HEK293T (cell line): ENCODE measurements around the gene SELENOF.
"Not testable (repeated sequence)": the region's sequence is repeated elsewhere in the genome, so short reads cannot be mapped to it uniquely, and the experiment has no call there.

ENCODE experiments used
- CTCF ChIA-PET: fragments of 350-600 bp; formaldehyde crosslinking; extraction: SDS; loops from one replicate; lab custom pipeline; 2021; ENCODE audit warnings: antibody characterized with exemption, inconsistent platforms; lab: Yijun Ruan, JAX
- POLR2A ChIA-PET: fragments of 350-600 bp; formaldehyde crosslinking; extraction: SDS; loops from one replicate; lab custom pipeline; 2020; ENCODE audit warnings: antibody characterized with exemption, inconsistent platforms; lab: Yijun Ruan, JAX
- DNase-seq: peaks from one replicate; pipeline ENCODE4 v3.0.0; 2012; ENCODE audit warnings: mixed read lengths; ENCODE audit errors: extremely low spot score
- ARNT ChIP-seq: fragments of 450-650 bp; IDR thresholded peaks from 2 replicates; pipeline ENCODE4 v1.6.1; 2017; ENCODE audit warnings: mild to moderate bottlenecking
- BHLHE40 ChIP-seq: fragments of 450-650 bp; IDR thresholded peaks from 2 replicates; pipeline ENCODE4 v1.6.1; 2016; ENCODE audit warnings: mild to moderate bottlenecking, moderate library complexity, borderline replicate concordance
- CTBP1 ChIP-seq: fragments of 450-650 bp; IDR thresholded peaks from 2 replicates; pipeline ENCODE4 v1.6.1; 2016; ENCODE audit warnings: borderline replicate concordance
- ELF4 ChIP-seq: fragments of 450-650 bp; IDR thresholded peaks from 2 replicates; pipeline ENCODE4 v1.6.1; 2017; ENCODE audit warnings: antibody characterized with exemption
- FOXA1 ChIP-seq: fragments of 450-650 bp; IDR thresholded peaks from 2 replicates; pipeline ENCODE4 v1.6.1; 2016; ENCODE audit warnings: mild to moderate bottlenecking
- FOXK2 ChIP-seq: fragments of 450-650 bp; IDR thresholded peaks from 2 replicates; pipeline ENCODE4 v1.6.1; 2016; ENCODE audit warnings: mild to moderate bottlenecking
- FOXM1 ChIP-seq: fragments of 450-650 bp; IDR thresholded peaks from 2 replicates; pipeline ENCODE4 v1.6.1; 2017; ENCODE audit warnings: mild to moderate bottlenecking, borderline replicate concordance
- HDGF ChIP-seq: fragments of 450-650 bp; IDR thresholded peaks from 2 replicates; pipeline ENCODE4 v1.6.1; 2017; ENCODE audit warnings: antibody characterized with exemption, borderline replicate concordance
- L3MBTL2 ChIP-seq: fragments of 450-650 bp; conservative IDR thresholded peaks from 2 replicates; pipeline ENCODE4 v1.6.1; 2016; ENCODE audit warnings: mild to moderate bottlenecking
- LEF1 ChIP-seq: fragments of 450-650 bp; IDR thresholded peaks from 2 replicates; pipeline ENCODE4 v1.6.1; 2017; ENCODE audit warnings: mild to moderate bottlenecking, borderline replicate concordance
- NFRKB ChIP-seq: fragments of 450-650 bp; IDR thresholded peaks from 2 replicates; pipeline ENCODE4 v1.6.1; 2016; ENCODE audit warnings: mild to moderate bottlenecking, moderate library complexity
- SP1 ChIP-seq: fragments of 450-650 bp; IDR thresholded peaks from 2 replicates; pipeline ENCODE4 v1.6.1; 2017
- SUZ12 ChIP-seq: fragments of 450-650 bp; IDR thresholded peaks from 2 replicates; pipeline ENCODE4 v1.6.1; 2016; ENCODE audit warnings: mild to moderate bottlenecking
- TARDBP ChIP-seq: fragments of 450-650 bp; IDR thresholded peaks from 2 replicates; pipeline ENCODE4 v1.6.1; 2016
- ZNF384 ChIP-seq: fragments of 450-650 bp; IDR thresholded peaks from 2 replicates; pipeline ENCODE4 v1.6.1; 2016
- TF ChIP-seq, protein P1 (sequence below): fragments of 450-650 bp; IDR thresholded peaks from 2 replicates; pipeline ENCODE4 v1.6.1; 2016

SELENOF gene

DNA sequence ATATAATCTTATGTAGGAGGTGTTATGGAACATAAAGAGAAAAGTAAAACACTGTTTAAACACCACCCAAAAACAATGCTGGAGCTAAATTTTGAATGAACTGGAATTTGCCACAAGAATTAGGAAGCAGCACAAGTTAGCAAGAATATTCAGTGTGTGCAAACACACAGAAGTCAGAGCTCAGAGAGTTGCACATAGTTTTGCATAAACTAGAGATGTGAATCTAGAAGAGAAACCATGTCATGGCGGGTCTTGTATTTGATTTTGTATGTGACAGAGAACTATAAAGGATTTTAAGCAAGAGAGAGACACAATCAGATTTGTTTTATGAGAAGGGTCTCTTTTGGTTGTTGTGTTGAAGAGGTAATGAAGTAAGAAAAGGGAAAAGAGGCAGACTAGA lies 38.2 kb downstream of the SELENOF start:
- CTCF ChIA-PET = no interaction called here
- TF ChIP-seq FOXK2 (no peak), LEF1 (no peak), ELF4 (no peak), L3MBTL2 (no peak), NFRKB (no peak), ZNF384 (no peak), FOXA1 (no peak)
- POLR2A ChIA-PET = no interaction called here
- DNase-seq = no peak

DNA sequence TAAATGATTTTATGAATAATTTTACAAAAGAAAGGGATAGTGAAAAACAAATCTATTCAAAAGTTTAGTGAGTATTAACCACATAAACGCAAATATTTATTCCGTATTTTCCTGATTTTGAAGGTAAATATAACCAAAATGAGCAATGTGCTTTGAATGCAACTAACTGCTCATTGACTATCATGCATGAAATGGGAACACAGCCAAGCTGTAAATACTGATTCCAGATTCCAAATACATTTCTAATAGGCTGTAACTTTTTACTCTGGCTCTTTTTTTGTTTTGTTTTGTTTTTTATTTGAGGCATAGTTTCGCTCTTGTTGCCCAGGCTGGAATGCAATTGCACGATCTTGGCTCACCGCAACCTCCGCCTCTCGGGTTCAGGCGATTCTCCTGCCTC lies 41.8 kb downstream of the SELENOF start:
- no peak for DNase-seq
- ChIA-PET POLR2A (no interaction called here), CTCF (no interaction called here)
- TF ChIP-seq ARNT (no peak), BHLHE40 (no peak), FOXM1 (no peak), ZNF384 (no peak), ELF4 (no peak), CTBP1 (no peak), TARDBP (no peak), LEF1 (no peak), NFRKB (no peak), FOXA1 (no peak), L3MBTL2 (no peak), HDGF (no peak), SUZ12 (no peak), SP1 (no peak), FOXK2 (no peak)
- TF ChIP-seq, protein P1, sequence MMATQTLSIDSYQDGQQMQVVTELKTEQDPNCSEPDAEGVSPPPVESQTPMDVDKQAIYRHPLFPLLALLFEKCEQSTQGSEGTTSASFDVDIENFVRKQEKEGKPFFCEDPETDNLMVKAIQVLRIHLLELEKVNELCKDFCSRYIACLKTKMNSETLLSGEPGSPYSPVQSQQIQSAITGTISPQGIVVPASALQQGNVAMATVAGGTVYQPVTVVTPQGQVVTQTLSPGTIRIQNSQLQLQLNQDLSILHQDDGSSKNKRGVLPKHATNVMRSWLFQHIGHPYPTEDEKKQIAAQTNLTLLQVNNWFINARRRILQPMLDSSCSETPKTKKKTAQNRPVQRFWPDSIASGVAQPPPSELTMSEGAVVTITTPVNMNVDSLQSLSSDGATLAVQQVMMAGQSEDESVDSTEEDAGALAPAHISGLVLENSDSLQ = no peak

- TF ChIP-seq, protein P1 = no peak
- TF ChIP-seq FOXK2 (no peak), L3MBTL2 (no peak), NFRKB (no peak), TARDBP (no peak), ZNF384 (no peak), LEF1 (no peak), CTBP1 (no peak), ARNT (no peak), FOXM1 (no peak), BHLHE40 (no peak), FOXA1 (no peak), HDGF (no peak), ELF4 (no peak), SP1 (no peak), SUZ12 (no peak)
- DNase-seq = no peak
- CTCF ChIA-PET = no interaction called here
- POLR2A ChIA-PET = no interaction called here
Observed at GRCh38 chr1:86871001-86871400, 42.9 kb downstream of the SELENOF start.

- no peak for TF ChIP-seq ELF4
- DNase-seq = no peak
- ChIA-PET CTCF (no interaction called here), POLR2A (no interaction called here)
Observed at GRCh38 chr1:86868477-86868876, 45.4 kb downstream of the SELENOF start.

- CTCF ChIA-PET, DNase-seq, POLR2A ChIA-PET: not testable (repeated sequence)
Observed at GRCh38 chr1:86867278-86867677, 46.6 kb downstream of the SELENOF start.

DNA sequence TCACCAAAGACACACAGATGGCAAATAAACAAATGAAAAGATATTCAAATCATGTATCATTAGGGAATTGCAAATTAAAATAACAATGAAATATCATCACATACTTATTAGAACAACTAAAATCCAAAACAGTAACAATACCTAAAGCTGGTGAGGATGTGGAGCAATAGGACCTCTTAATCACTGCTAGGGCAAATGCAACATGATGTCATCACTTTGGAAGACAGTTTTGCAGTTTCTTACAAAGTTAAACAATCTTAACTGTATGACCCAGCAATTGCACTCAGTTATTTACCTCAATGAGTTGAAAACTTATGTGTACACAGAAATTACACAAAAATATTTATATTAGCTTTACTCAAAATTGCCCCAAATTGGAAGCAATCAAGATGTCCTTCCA lies 47.3 kb downstream of the SELENOF start:
- ChIA-PET POLR2A (no interaction called here), CTCF (no interaction called here)
- TF ChIP-seq HDGF (no peak), CTBP1 (no peak), L3MBTL2 (no peak), NFRKB (no peak), FOXK2 (no peak), ELF4 (no peak), ZNF384 (no peak)
- DNase-seq = no peak

DNA sequence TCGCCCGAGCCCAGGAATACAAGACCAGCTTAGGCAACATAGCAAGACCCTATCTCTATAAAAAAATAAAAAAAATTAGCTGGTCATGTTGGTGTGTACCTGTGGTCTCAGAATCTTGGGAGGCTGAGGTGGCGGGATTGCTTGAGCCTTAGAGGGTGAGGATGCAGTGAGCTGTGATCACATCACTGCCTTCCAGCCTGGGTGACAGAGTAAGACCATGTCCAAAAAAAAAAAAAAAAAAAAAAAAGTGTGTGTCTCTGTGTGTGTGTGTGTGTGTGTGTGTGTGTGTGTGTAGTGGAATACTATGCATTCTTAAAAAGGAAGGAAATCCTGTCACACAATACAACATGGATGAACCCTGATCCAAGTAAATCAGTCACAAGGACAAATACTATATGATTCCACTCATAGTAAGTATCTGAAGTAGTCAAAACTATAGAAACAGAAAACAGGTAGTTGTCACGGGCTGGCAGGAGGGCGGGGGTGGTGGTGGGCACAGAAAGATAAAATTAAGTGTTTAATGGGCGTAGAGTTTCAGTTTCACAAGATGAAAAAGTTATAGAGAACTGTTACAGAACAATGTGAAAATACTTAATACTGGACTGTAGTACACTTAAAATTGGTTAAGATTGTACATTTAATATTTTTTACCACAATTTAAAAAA lies 47.8 kb downstream of the SELENOF start:
- no peak for DNase-seq
- TF ChIP-seq HDGF = no peak
- no peak for TF ChIP-seq ELF4
- TF ChIP-seq L3MBTL2 = no peak
- no peak for TF ChIP-seq CTBP1
- TF ChIP-seq TARDBP = no peak
- no peak for TF ChIP-seq FOXK2
- TF ChIP-seq NFRKB = no peak
- TF ChIP-seq ZNF384 = no peak
- TF ChIP-seq LEF1 = no peak
- no peak for TF ChIP-seq BHLHE40
- no peak for TF ChIP-seq FOXA1
- TF ChIP-seq SP1 = no peak
- TF ChIP-seq ARNT = no peak
- TF ChIP-seq, protein P1 = no peak
- ChIA-PET CTCF (no interaction called here), POLR2A (no interaction called here)
